ENCODE results near the gene GRM4.

The GRM4 gene

GRCh38 chr6:33992191-33992590, 153.7 kb downstream of the GRM4 start:
- DNase-seq, result no peak

GRCh38 chr6:33991610-33992009, 154.3 kb downstream of the GRM4 start:
- peak in 1 of 3 experiments; percentile 3 for DNase-seq

GRCh38 chr6:33990061-33990541, 155.8 kb downstream of the GRM4 start:
- DNase-seq, result no peak

- DNase-seq, result peak in 1 of 3 experiments; percentile 42
Observed at GRCh38 chr6:33989016-33989854, 156.7 kb downstream of the GRM4 start.

- peak; percentile 85 to 98 (median 90) for DNase-seq
Observed at GRCh38 chr6:33988121-33989015, 157.5 kb downstream of the GRM4 start.

- DNase-seq, result peak; percentile 51 to 91 (median 77)
Observed at GRCh38 chr6:33987531-33988021, 158.3 kb downstream of the GRM4 start.

GRCh38 chr6:33985947-33986346, 159.9 kb downstream of the GRM4 start:
- DNase-seq, result no peak

- no peak for DNase-seq
Observed at GRCh38 chr6:33985313-33985751, 160.6 kb downstream of the GRM4 start.

GRCh38 chr6:33984466-33985312, 161.2 kb downstream of the GRM4 start:
- DNase-seq, result no peak

GRCh38 chr6:33983721-33984465, 162.0 kb downstream of the GRM4 start:
- DNase-seq, result no peak

- peak in 1 of 3 experiments; percentile 7 for DNase-seq
Observed at GRCh38 chr6:33983109-33983716, 162.7 kb downstream of the GRM4 start.

- no peak for DNase-seq
Observed at GRCh38 chr6:33981861-33982260, 164.0 kb downstream of the GRM4 start.

GRCh38 chr6:33981421-33981820, 164.5 kb downstream of the GRM4 start:
- DNase-seq, result no peak

GRCh38 chr6:33980176-33981175, 165.4 kb downstream of the GRM4 start:
- DNase-seq, result no peak

GRCh38 chr6:33979750-33980149, 166.1 kb downstream of the GRM4 start:
- no peak for DNase-seq

- DNase-seq, result no peak
Observed at GRCh38 chr6:33978412-33979150, 167.3 kb downstream of the GRM4 start.

- DNase-seq, result no peak
Observed at GRCh38 chr6:33977606-33978411, 168.1 kb downstream of the GRM4 start.
